K562 (cell line): ENCODE data around the gene DNM1. TPM values are rescaled to one million over a fixed set of nuclear protein-coding genes. Genes with fewer than 3 reads are reported as not detected.

Experiments
- ATAC-seq: fragments of 200-7000 bp; cut with Tn5 transposase; 3 replicates; pipeline ENCODE4 v1.9.1; 2020; ENCODE audit warnings: moderate library complexity
- BruUV-seq: library from RNA; stranded (reverse); fragments of 400-500 nt; replicated peaks from 2 replicates; lab custom pipeline; 2021; lab: Mats Ljungman, UMichigan
- CTCF ChIA-PET: fragments of 300-600 bp; formaldehyde crosslinking; extraction: SDS; loops from one replicate; lab custom pipeline; 2021; ENCODE audit warnings: low intra/inter-chr PET ratio; lab: Yijun Ruan, JAX
- POLR2A ChIA-PET: fragments of 300-600, 350-650 bp; sonication (Branson Sonifier 250); formaldehyde crosslinking; extraction: SDS; loops from one replicate; lab custom pipeline; 2021; ENCODE audit warnings: antibody characterized with exemption, inconsistent platforms; lab: Yijun Ruan, JAX
- DNase-seq, 4 experiments: peaks; one replicate each; pipeline versions ENCODE4 v3.0.0 to v3.0.0-alpha.2; 2011 to 2018; ENCODE audit warnings: low spot score in 3 of 4, mixed read lengths in 3 of 4; ENCODE audit errors: extremely low read depth in 1 of 4
- FAIRE-seq: peaks from 2 replicates; lab custom pipeline; 2011; peaks lifted over from hg19 to GRCh38; lab: Jason Lieb, UNC
- H2AFZ ChIP-seq: 2 replicates; pipeline ENCODE4 v1.6.0; 2011; ENCODE audit warnings: low read depth, low read length, control low read depth, inconsistent platforms
- H3K27ac ChIP-seq: fragments of 200-600 bp; 3 replicates; pipeline ENCODE4 v1.8.0; 2011; ENCODE audit warnings: low read depth, mild to moderate bottlenecking, control low read depth, inconsistent platforms, low read length, moderate library complexity, mixed read lengths; ENCODE audit errors: extremely low read depth
- H3K27me3 ChIP-seq, 2 experiments: fragments of 300-600 bp in 1 of 2; 2 replicates in 1 of 2; 3 replicates in 1 of 2; pipeline versions ENCODE4 v1.6.0 to v1.8.0; 2011; ENCODE audit warnings: inconsistent platforms in 2 of 2, low read length in 2 of 2, mild to moderate bottlenecking in 1 of 2, mixed read lengths in 1 of 2, moderate library complexity in 1 of 2; ENCODE audit not compliant: control insufficient read depth in 2 of 2, insufficient read depth in 2 of 2
- H3K36me3 ChIP-seq: fragments of 300-600 bp; 3 replicates; pipeline ENCODE4 v1.8.0; 2011; ENCODE audit warnings: mild to moderate bottlenecking, low read length, inconsistent platforms; ENCODE audit not compliant: control insufficient read depth, insufficient read depth
- H3K4me1 ChIP-seq, 2 experiments: fragments of 200-600 bp in 1 of 2; replicated peaks in 1 of 2; 2 replicates in 1 of 2; 3 replicates in 1 of 2; pipeline versions ENCODE4 v1.5.1 to v1.8.0; 2011; ENCODE audit warnings: inconsistent platforms in 2 of 2, low read length in 2 of 2, mild to moderate bottlenecking in 1 of 2, mixed read lengths in 1 of 2, moderate library complexity in 1 of 2; ENCODE audit not compliant: control insufficient read depth in 2 of 2, insufficient read depth in 2 of 2
- H3K4me2 ChIP-seq: 2 replicates; pipeline ENCODE4 v1.6.1; 2011; ENCODE audit warnings: low read length, control low read depth, inconsistent platforms, mixed read lengths; ENCODE audit not compliant: insufficient read depth
- H3K4me3 ChIP-seq: fragments of 200-600 bp; sonication (generic), shearing (Covaris generic); 2 replicates; pipeline ENCODE4 v1.5.1; 2016; ENCODE audit warnings: control low read depth, inconsistent platforms
- H3K79me2 ChIP-seq: fragments of 200-600 bp; 3 replicates; pipeline ENCODE4 v1.8.0; 2011; ENCODE audit warnings: low read length, inconsistent platforms; ENCODE audit not compliant: control insufficient read depth, insufficient read depth
- H3K9ac ChIP-seq, 2 experiments: 2 replicates each; pipeline versions ENCODE4 v1.6.0 to v1.6.1; 2011; ENCODE audit warnings: low read depth in 2 of 2, low read length in 2 of 2, control low read depth in 1 of 2, inconsistent platforms in 1 of 2, mild to moderate bottlenecking in 1 of 2, mixed read lengths in 1 of 2; ENCODE audit not compliant: insufficient read depth in 1 of 2
- H3K9me1 ChIP-seq: one replicate; pipeline ENCODE4 v1.6.0; 2011; ENCODE audit warnings: inconsistent platforms, mild to moderate bottlenecking, low read length, moderate library complexity; ENCODE audit not compliant: control insufficient read depth, insufficient read depth
- H3K9me3 ChIP-seq: replicated peaks from 2 replicates; pipeline ENCODE4 v1.5.1; 2011; ENCODE audit warnings: low read depth, low read length, inconsistent platforms; ENCODE audit not compliant: control insufficient read depth, insufficient read depth
- H4K20me1 ChIP-seq: replicated peaks from 2 replicates; pipeline ENCODE4 v1.6.1; 2011; ENCODE audit warnings: low read length, inconsistent platforms, mixed read lengths; ENCODE audit not compliant: control insufficient read depth, insufficient read depth
- ATF1 ChIP-seq, 2 experiments: fragments of 450-650 bp in 1 of 2; IDR thresholded peaks; 2 replicates each; pipeline ENCODE4 v1.6.1; 2016; ENCODE audit warnings: missing compliant biosample characterization in 1 of 2, missing genetic modification characterization in 1 of 2
- BDP1 ChIP-seq: IDR thresholded peaks from 3 replicates; pipeline ENCODE4 v1.6.1; 2011; ENCODE audit not compliant: insufficient read length, insufficient read depth
- CBX3 ChIP-seq, 2 experiments: IDR thresholded peaks; 1 replicate in 1 of 2; 2 replicates in 1 of 2; pipeline ENCODE4 v1.6.1; 2012; ENCODE audit warnings: inconsistent platforms in 2 of 2, low read length in 2 of 2, borderline replicate concordance in 1 of 2, control low read depth in 1 of 2
- CC2D1A ChIP-seq: fragments of 450-650 bp; IDR thresholded peaks from 2 replicates; pipeline ENCODE4 v1.6.1; 2017; ENCODE audit warnings: mild to moderate bottlenecking
- CREB1 ChIP-seq, 2 experiments: sonication (generic) in 1 of 2; formaldehyde crosslinking in 1 of 2; IDR thresholded peaks; 2 replicates each; pipeline versions ENCODE4 v1.6.1 to v1.8.0; 2012 to 2022; ENCODE audit warnings: inconsistent platforms in 1 of 2, mild to moderate bottlenecking in 1 of 2, missing genetic modification reagents in 1 of 2, moderate library complexity in 1 of 2
- MAZ ChIP-seq, 2 experiments: fragments of 450-650 bp in 1 of 2; sonication (generic) in 1 of 2; formaldehyde crosslinking; IDR thresholded peaks in 1 of 2; conservative IDR thresholded peaks in 1 of 2; 2 replicates each; pipeline versions ENCODE4 v1.4.0 to v1.5.0; 2020; ENCODE audit warnings: mild to moderate bottlenecking in 1 of 2, missing genetic modification reagents in 1 of 2
- NR4A1 ChIP-seq, 2 experiments: fragments of 250-450 bp in 1 of 2; fragments of 450-650 bp in 1 of 2; sonication (Bioruptor Pico) in 1 of 2; IDR thresholded peaks; 2 replicates each; pipeline versions ENCODE4 v1.4.0 to v1.6.1; 2016 to 2020; ENCODE audit warnings: mild to moderate bottlenecking in 2 of 2, missing compliant biosample characterization in 1 of 2, missing genetic modification characterization in 1 of 2, moderate library complexity in 1 of 2
- SIN3A ChIP-seq, 2 experiments: fragments of 150-350 bp in 1 of 2; IDR thresholded peaks; 2 replicates each; pipeline ENCODE4 v1.6.1; 2011 to 2016; ENCODE audit warnings: borderline replicate concordance in 2 of 2, low read depth in 2 of 2, low read length in 2 of 2, mild to moderate bottlenecking in 2 of 2, moderate library complexity in 2 of 2; ENCODE audit not compliant: control insufficient read depth in 1 of 2
- ZBTB17 ChIP-seq: fragments of 450-650 bp; formaldehyde crosslinking; IDR thresholded peaks from 2 replicates; pipeline ENCODE4 v1.4.0; 2020; ENCODE audit warnings: mild to moderate bottlenecking
- WGBS: fragments of 100-300 bp; shearing (Covaris generic); methylation state at CpG from one replicate; pipeline ENCODE4 v1.1.6; 2016; ENCODE audit warnings: low coverage, mixed read lengths; ENCODE audit not compliant: insufficient coverage; ENCODE audit errors: missing lambda C conversion rate; 5-methylcytosine and 5-hydroxymethylcytosine counted together
- in situ Hi-C: fragments of 300-500 bp; cut with MboI; formaldehyde crosslinking; loops from 4 replicates; pipeline ENCODE4 v1.15.0; 2018; ENCODE audit warnings: inconsistent platforms, mixed read lengths
- intact Hi-C: fragments of 100-400 bp; cut with micrococcal nuclease; formaldehyde crosslinking; loops from 2 replicates; pipeline ENCODE4 v1.14.2; 2022
- polyA plus RNA-seq, 8 experiments: library from polyadenylated mRNA; depleted of rRNA in 4 of 8; stranded (reverse) in 5 of 8; unstranded in 3 of 8; fragments of >200 nt; fragmentation: Nextera tagmentation in 2 of 8; fragmentation: Illumina TruSeq in 1 of 8; extraction: Ambion mirVana in 2 of 8; extraction: Trizol in 1 of 8; gene quantifications; 2 replicates each; pipeline versions ENCODE4 v1.2.1 to v1.2.3, GENCODE V29; 2011 to 2014; ENCODE audit warnings: inconsistent platforms in 1 of 8, missing spikeins in 1 of 8
- total RNA-seq, 7 experiments: library from RNA; depleted of rRNA in 6 of 7; stranded (reverse); fragments of >200 nt in 6 of 7; fragmentation: Illumina TruSeq in 2 of 7; extraction: Trizol in 2 of 7; gene quantifications; 2 replicates each; pipeline versions ENCODE4 v1.2.1 to v1.2.3, GENCODE V29; 2011 to 2021; ENCODE audit warnings: low replicate concordance in 1 of 7
- TF ChIP-seq, protein P1 (sequence below): fragments of 250-450 bp; sonication (Bioruptor Pico); IDR thresholded peaks from 2 replicates; pipeline ENCODE4 v1.4.0; 2020
- TF ChIP-seq, protein P2 (sequence below): fragments of 450-650 bp; formaldehyde crosslinking; IDR thresholded peaks from 2 replicates; pipeline ENCODE4 v1.4.0; 2020; ENCODE audit warnings: mild to moderate bottlenecking, moderate library complexity

DNM1 gene
- total and polyA plus RNA-seq, 9 of the 15 experiments (the other 6 are each of a cell fraction or from before 2014, with no cell fraction given) = 0.39 to 23.1 (median 9.1) TPM

DNA sequence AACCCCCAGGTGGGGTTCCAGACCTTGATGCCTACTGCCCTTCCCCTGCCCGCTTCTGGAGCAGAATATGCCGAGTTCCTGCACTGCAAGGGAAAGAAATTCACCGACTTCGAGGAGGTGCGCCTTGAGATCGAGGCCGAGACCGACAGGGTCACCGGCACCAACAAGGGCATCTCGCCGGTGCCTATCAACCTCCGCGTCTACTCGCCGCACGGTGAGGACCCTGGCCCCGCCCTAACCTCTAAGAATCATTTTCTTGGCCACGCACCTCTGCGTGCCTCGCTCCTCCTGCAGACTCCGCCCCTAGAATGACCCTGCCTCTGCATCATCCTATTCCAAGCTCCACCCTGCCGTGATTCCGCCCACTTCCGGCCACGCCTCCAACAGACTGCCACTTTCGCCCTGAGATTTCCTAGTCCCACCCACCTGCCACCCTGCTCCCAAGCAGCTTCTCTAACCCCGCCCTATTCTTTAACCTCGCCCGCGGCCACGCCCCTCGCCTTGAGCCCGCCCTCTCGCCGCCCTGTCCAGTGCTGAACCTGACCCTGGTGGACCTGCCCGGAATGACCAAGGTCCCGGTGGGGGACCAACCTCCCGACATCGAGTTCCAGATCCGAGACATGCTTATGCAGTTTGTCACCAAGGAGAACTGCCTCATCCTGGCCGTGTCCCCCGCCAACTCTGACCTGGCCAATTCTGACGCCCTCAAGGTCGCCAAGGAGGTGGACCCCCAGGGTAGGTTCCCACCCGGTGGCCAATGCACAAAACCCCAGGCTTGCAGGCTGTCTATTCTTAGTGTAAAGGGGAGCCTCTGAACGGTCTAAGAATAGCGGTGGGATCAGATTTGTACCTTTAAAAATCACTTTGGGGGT is 15.6 kb downstream of the DNM1 start:
- in situ Hi-C loops (loop anchor here (10.0 kb wide), 1 partner anchor 1456 kb away; no protein-coding TSS in a partner anchor), intact Hi-C loops (loop anchor here (2.0 to 10.0 kb wide), 2 partner anchors 30 to 126 kb away; partner anchors contain the start of gene SLC27A4)
- TF ChIP-seq, protein P1, sequence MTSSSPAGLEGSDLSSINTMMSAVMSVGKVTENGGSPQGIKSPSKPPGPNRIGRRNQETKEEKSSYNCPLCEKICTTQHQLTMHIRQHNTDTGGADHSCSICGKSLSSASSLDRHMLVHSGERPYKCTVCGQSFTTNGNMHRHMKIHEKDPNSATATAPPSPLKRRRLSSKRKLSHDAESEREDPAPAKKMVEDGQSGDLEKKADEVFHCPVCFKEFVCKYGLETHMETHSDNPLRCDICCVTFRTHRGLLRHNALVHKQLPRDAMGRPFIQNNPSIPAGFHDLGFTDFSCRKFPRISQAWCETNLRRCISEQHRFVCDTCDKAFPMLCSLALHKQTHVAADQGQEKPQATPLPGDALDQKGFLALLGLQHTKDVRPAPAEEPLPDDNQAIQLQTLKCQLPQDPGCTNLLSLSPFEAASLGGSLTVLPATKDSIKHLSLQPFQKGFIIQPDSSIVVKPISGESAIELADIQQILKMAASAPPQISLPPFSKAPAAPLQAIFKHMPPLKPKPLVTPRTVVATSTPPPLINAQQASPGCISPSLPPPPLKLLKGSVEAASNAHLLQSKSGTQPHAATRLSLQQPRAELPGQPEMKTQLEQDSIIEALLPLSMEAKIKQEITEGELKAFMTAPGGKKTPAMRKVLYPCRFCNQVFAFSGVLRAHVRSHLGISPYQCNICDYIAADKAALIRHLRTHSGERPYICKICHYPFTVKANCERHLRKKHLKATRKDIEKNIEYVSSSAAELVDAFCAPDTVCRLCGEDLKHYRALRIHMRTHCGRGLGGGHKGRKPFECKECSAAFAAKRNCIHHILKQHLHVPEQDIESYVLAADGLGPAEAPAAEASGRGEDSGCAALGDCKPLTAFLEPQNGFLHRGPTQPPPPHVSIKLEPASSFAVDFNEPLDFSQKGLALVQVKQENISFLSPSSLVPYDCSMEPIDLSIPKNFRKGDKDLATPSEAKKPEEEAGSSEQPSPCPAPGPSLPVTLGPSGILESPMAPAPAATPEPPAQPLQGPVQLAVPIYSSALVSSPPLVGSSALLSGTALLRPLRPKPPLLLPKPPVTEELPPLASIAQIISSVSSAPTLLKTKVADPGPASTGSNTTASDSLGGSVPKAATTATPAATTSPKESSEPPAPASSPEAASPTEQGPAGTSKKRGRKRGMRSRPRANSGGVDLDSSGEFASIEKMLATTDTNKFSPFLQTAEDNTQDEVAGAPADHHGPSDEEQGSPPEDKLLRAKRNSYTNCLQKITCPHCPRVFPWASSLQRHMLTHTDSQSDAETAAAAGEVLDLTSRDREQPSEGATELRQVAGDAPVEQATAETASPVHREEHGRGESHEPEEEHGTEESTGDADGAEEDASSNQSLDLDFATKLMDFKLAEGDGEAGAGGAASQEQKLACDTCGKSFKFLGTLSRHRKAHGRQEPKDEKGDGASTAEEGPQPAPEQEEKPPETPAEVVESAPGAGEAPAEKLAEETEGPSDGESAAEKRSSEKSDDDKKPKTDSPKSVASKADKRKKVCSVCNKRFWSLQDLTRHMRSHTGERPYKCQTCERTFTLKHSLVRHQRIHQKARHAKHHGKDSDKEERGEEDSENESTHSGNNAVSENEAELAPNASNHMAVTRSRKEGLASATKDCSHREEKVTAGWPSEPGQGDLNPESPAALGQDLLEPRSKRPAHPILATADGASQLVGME (CRISPR knock-in tag) = peak; percentile 79; the same call in 1 of the 2 replicates
- TF ChIP-seq CC2D1A = no peak; the same call in 1 of the 2 replicates
- TF ChIP-seq, protein P2, sequence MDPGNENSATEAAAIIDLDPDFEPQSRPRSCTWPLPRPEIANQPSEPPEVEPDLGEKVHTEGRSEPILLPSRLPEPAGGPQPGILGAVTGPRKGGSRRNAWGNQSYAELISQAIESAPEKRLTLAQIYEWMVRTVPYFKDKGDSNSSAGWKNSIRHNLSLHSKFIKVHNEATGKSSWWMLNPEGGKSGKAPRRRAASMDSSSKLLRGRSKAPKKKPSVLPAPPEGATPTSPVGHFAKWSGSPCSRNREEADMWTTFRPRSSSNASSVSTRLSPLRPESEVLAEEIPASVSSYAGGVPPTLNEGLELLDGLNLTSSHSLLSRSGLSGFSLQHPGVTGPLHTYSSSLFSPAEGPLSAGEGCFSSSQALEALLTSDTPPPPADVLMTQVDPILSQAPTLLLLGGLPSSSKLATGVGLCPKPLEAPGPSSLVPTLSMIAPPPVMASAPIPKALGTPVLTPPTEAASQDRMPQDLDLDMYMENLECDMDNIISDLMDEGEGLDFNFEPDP (CRISPR knock-in tag) = no peak
- TF ChIP-seq NR4A1 (CRISPR knock-in tag; IDR thresholded peaks at IDR 0.05) = peak; percentile 96; the same call in 1 of the 2 replicates
- no peak for TF ChIP-seq NR4A1 (tag; IDR thresholded peaks at IDR 0.05)
- 0 out of 4 replicates have a peak, but pooled peaks of 1 of the 2 experiments have one; percentile 21 for TF ChIP-seq SIN3A (IDR thresholded peaks at IDR 0.05; ENCODE audit: borderline replicate concordance in 2 of 2, control insufficient read depth in 1 of 2, low read depth in 2 of 2, low read length in 2 of 2)
- peak; percentile 83 for TF ChIP-seq CREB1 (IDR thresholded peaks at IDR 0.05)
- TF ChIP-seq CREB1 (CRISPR knock-in tag; IDR thresholded peaks at IDR 0.05) = no peak
- TF ChIP-seq ATF1 (CRISPR knock-in tag; IDR thresholded peaks at IDR 0.05) = no peak
- TF ChIP-seq ATF1 (tag; IDR thresholded peaks at IDR 0.05) = peak; percentile 94
- TF ChIP-seq MAZ (CRISPR knock-in tag; conservative IDR thresholded peaks at IDR 0.05 in 1 of 2, IDR thresholded peaks at IDR 0.05 in 1 of 2) = peak in 1 of 2 experiments; percentile 54; a peak in 2 of 4 replicates
- no peak for TF ChIP-seq BDP1
- TF ChIP-seq CBX3 (IDR thresholded peaks at IDR 0.05; ENCODE audit: borderline replicate concordance in 1 of 2, low read length in 2 of 2) = peak in 1 of 2 experiments; percentile 44; a peak in 1 of 3 replicates
- 0 out of 2 replicates have a peak, but pooled peaks have one; percentile 53 for TF ChIP-seq ZBTB17 (CRISPR knock-in tag)

More for the DNA sequence above, 15.6 kb downstream of the DNM1 start:
- Histone ChIP-seq H3K36me3 (peaks cover 6% of the 10 kb centered on the region; the same call in 1 of the 3 replicates), H2AFZ (peak overlapping the region; percentile 92), H4K20me1 (peaks cover 5% of the 10 kb centered on the region; the same call in 1 of the 2 replicates), H3K27ac (peak overlapping the region; percentile 43), H3K4me2 (peak overlapping the region; percentile 87), H3K4me3 (peak overlapping the region; percentile 26), H3K9ac (peak overlapping the region; percentile 48 to 87), H3K27me3 (no peaks in the 10 kb centered on the region), H3K79me2 (no peaks in the 10 kb centered on the region), H3K4me1 (peaks cover 17 to 62% of the 10 kb centered on the region in 2 experiments), H3K9me3 (no peaks in the 10 kb centered on the region), H3K9me1 (peaks cover 5% of the 10 kb centered on the region)
- CTCF ChIA-PET = no interaction called here
- no TSS peak for BruUV-seq
- DNase-seq = peak; percentile 100
- FAIRE-seq = peak; percentile 100
- WGBS = 8% methylated on average over 47 of the region's 47 CpGs
- POLR2A ChIA-PET = interaction anchor here (0.5 to 3.3 kb wide), 21 partner anchors 10 to 1530 kb away, joined by 3 to 33 read pairs (median 4); partner anchors contain the start of gene CIZ1
- ATAC-seq = peak; percentile 98
